Heart left ventricle (tissue), 13 donors: Measurements from ENCODE around the gene VKORC1.

ENCODE experiments used
- CTCF ChIP-seq, 12 donors: fragments of 200-600 bp; sonication (generic) in 4 of 12; IDR thresholded peaks; one replicate each; pipeline versions ENCODE4 v1.5.0 to v1.8.0; 2018 to 2022; ENCODE audit warnings: antibody characterized with exemption in 12 of 12, mild to moderate bottlenecking in 5 of 12
- POLR2A ChIP-seq, 2 donors: fragments of 450-650 bp; IDR thresholded peaks; one replicate each; pipeline ENCODE4 v1.6.1; 2017; ENCODE audit warnings: antibody characterized with exemption in 2 of 2, mild to moderate bottlenecking in 2 of 2, moderate library complexity in 2 of 2
- donor health status: ischemic (EF 13 %, LVEDD 7.1; RV severe dilation, severe dysfunction).
- donor health status: DM: no; HTN: yes; CAD: no.
- donor health status: DM: no; HTN: no; CAD: no.
- donor health status: ischemic (EF 25% LVEDD 6.9; RV normal size, moderate dysfunction).
- donor health status: ischemic (EF 25% LVEDD 5.7; RV mildly dilated, moderate dysfunction).
- donor health status: ischemic (EF 35%, LVEDD 5.7; RV mildly dilated, moderate dysfunction).
- donor health status: nonischemic (EF 11% LVEDD 7.7; RV severe dilation, severe dysfunction).
- donor health status: DM: yes; HTN: yes; CAD: no.
- donor health status: PGD.
- donor health status: ischemic (EF 29% LVEDD 5.4; RV normal size, mild dysfunction).
- donor health status: nonischemic (EF 23%, LVEDD 6.1; RV moderate dilation, normal function).

GRCh38 chr16:31136287-31136662 lies 41.7 kb upstream of the VKORC1 start:
- TF ChIP-seq CTCF (IDR thresholded peaks at IDR 0.05) (no peak), POLR2A (IDR thresholded peaks at IDR 0.05) (no peak)
